Neuronal stem cell (in vitro differentiated cells): ENCODE data around the gene CCDC80.
"Not testable (repeated sequence)": the region's sequence is repeated elsewhere in the genome, so short reads cannot be mapped to it uniquely, and the experiment has no call there.

Experiments
- DNase-seq: peaks from one replicate; pipeline ENCODE4 v3.0.0-alpha.2; 2013; ENCODE audit warnings: low spot score
- H2AFZ ChIP-seq: one replicate; pipeline ENCODE4 v1.6.1; 2013; ENCODE audit warnings: mild to moderate bottlenecking, low read length, inconsistent platforms
- H2AK5ac ChIP-seq: 2 replicates; pipeline ENCODE4 v1.6.1; 2013; ENCODE audit warnings: low read depth, mild to moderate bottlenecking, inconsistent platforms, low read length, moderate library complexity, mixed read lengths
- H2BK120ac ChIP-seq: 2 replicates; pipeline ENCODE4 v1.6.1; 2013; ENCODE audit warnings: low read depth, mild to moderate bottlenecking, inconsistent platforms, low read length, moderate library complexity, mixed read lengths
- H2BK12ac ChIP-seq: one replicate; pipeline ENCODE4 v1.6.1; 2013; ENCODE audit warnings: low read length, inconsistent platforms
- H2BK15ac ChIP-seq: 2 replicates; pipeline ENCODE4 v1.6.1; 2013; ENCODE audit warnings: mild to moderate bottlenecking, low read length, inconsistent platforms, mixed read lengths
- H2BK5ac ChIP-seq: one replicate; pipeline ENCODE4 v1.6.1; 2013; ENCODE audit warnings: inconsistent platforms, mild to moderate bottlenecking, low read length, moderate library complexity
- H3K14ac ChIP-seq: one replicate; pipeline ENCODE4 v1.6.1; 2013; ENCODE audit warnings: low read length, inconsistent platforms
- H3K18ac ChIP-seq: 2 replicates; pipeline ENCODE4 v1.6.1; 2013; ENCODE audit warnings: low read length, inconsistent platforms
- H3K23ac ChIP-seq: 2 replicates; pipeline ENCODE4 v1.6.1; 2013; ENCODE audit warnings: low read depth, mild to moderate bottlenecking, mixed read lengths, low read length, inconsistent platforms; ENCODE audit not compliant: poor library complexity
- H3K27ac ChIP-seq: replicated peaks from 3 replicates; pipeline ENCODE4 v1.5.1; 2013; ENCODE audit warnings: low read length, inconsistent platforms
- H3K27me3 ChIP-seq, 3 experiments: 2 replicates each; pipeline ENCODE4 v1.6.1; 2013; ENCODE audit warnings: low read length in 3 of 3, mild to moderate bottlenecking in 2 of 3, inconsistent platforms in 1 of 3, low read depth in 1 of 3, mixed read lengths in 1 of 3, moderate library complexity in 1 of 3; ENCODE audit not compliant: control insufficient read depth in 3 of 3, insufficient read depth in 3 of 3
- H3K36me3 ChIP-seq, 2 donors: replicated peaks in 1 of 2; 2 replicates each; pipeline ENCODE4 v1.6.1; 2013; ENCODE audit warnings: low read length in 2 of 2; ENCODE audit not compliant: control insufficient read depth in 2 of 2, insufficient read depth in 2 of 2
- H3K4ac ChIP-seq: 2 replicates; pipeline ENCODE4 v1.6.1; 2013; ENCODE audit warnings: inconsistent platforms, mild to moderate bottlenecking, low read length, moderate library complexity
- H3K4me1 ChIP-seq, 2 donors: 1 replicate in 1 of 2; 2 replicates in 1 of 2; pipeline ENCODE4 v1.6.1; 2013; ENCODE audit warnings: low read length in 2 of 2, low read depth in 1 of 2; ENCODE audit not compliant: control insufficient read depth in 2 of 2, insufficient read depth in 1 of 2
- H3K4me2 ChIP-seq: one replicate; pipeline ENCODE4 v1.6.1; 2013; ENCODE audit warnings: mild to moderate bottlenecking, low read length, inconsistent platforms; ENCODE audit not compliant: insufficient read depth, poor library complexity, severe bottlenecking
- H3K4me3 ChIP-seq, 2 donors: 2 replicates each; pipeline ENCODE4 v1.5.1; 2013; ENCODE audit warnings: low read length in 2 of 2, mild to moderate bottlenecking in 2 of 2, inconsistent platforms in 1 of 2, moderate library complexity in 1 of 2
- H3K79me1 ChIP-seq: one replicate; pipeline ENCODE4 v1.6.1; 2013; ENCODE audit warnings: low read depth, mild to moderate bottlenecking, inconsistent platforms, low read length, moderate library complexity
- H3K9ac ChIP-seq: one replicate; pipeline ENCODE4 v1.6.1; 2013; ENCODE audit warnings: mild to moderate bottlenecking, low read depth, low read length, inconsistent platforms; ENCODE audit not compliant: poor library complexity
- H3K9me3 ChIP-seq, 2 donors: replicated peaks in 1 of 2; 2 replicates each; pipeline versions ENCODE3 to v1.6.1; 2013; ENCODE audit warnings: low read length in 2 of 2, mild to moderate bottlenecking in 2 of 2, inconsistent platforms in 1 of 2, low read depth in 1 of 2, mixed read lengths in 1 of 2, moderate library complexity in 1 of 2; ENCODE audit not compliant: control insufficient read depth in 2 of 2, insufficient read depth in 1 of 2
- H4K8ac ChIP-seq: one replicate; pipeline ENCODE4 v1.6.1; 2013; ENCODE audit warnings: low read depth, mild to moderate bottlenecking, inconsistent platforms, low read length, moderate library complexity
- H4K91ac ChIP-seq: one replicate; pipeline ENCODE4 v1.6.1; 2013; ENCODE audit warnings: low read length, low read depth, mild to moderate bottlenecking, inconsistent platforms; ENCODE audit not compliant: poor library complexity
- WGBS, 2 donors: extraction: QIAGEN DNeasy Blood & Tissue Kit; methylation state at CpG; one replicate each; pipeline ENCODE4 v1.1.7; 2013; ENCODE audit warnings: missing lambda C conversion rate in 2 of 2, mixed read lengths in 1 of 2; ENCODE audit not compliant: insufficient read length in 2 of 2, insufficient replicate concordance in 1 of 2; ENCODE audit errors: extremely low coverage in 2 of 2; 5-methylcytosine and 5-hydroxymethylcytosine counted together

CCDC80 gene

GRCh38 chr3:112671930-112672715 lies 31.2 kb upstream of the CCDC80 start:
- no CpG with 5 or more reads among the region's 4 CpGs for WGBS, 2 donors
- Histone ChIP-seq H3K4me2 (no peak overlapping the region), H2BK120ac (no peak overlapping the region), H2BK15ac (no peak overlapping the region), H3K4me3 (no peak overlapping the region), H2BK5ac (no peak overlapping the region), H3K4ac (no peak overlapping the region), H3K14ac (no peak overlapping the region), H2AFZ (no peak overlapping the region), H3K4me1 (peaks cover 3 to 5% of the 10 kb centered on the region in 2 donors), H2BK12ac (no peak overlapping the region), H3K9ac (no peak overlapping the region), H3K27me3 (no peaks in the 10 kb centered on the region), H3K27ac (no peak overlapping the region), H3K23ac (no peak overlapping the region), H2AK5ac (no peak overlapping the region), H3K9me3 (no peaks in the 10 kb centered on the region), H4K91ac (no peak overlapping the region), H4K8ac (no peak overlapping the region), H3K36me3 (no peaks in the 10 kb centered on the region), H3K18ac (no peak overlapping the region), H3K79me1 (no peaks in the 10 kb centered on the region)
- no peak for DNase-seq

GRCh38 chr3:112670824-112671223 lies 29.9 kb upstream of the CCDC80 start:
- Histone ChIP-seq H3K4me2 (no peak overlapping the region), H2AK5ac (no peak overlapping the region), H3K9ac (no peak overlapping the region), H2AFZ (no peak overlapping the region), H3K14ac (no peak overlapping the region), H3K36me3 (no peaks in the 10 kb centered on the region), H2BK12ac (no peak overlapping the region), H3K4me1 (peaks cover 0 to 2% of the 10 kb centered on the region in 2 donors), H4K8ac (no peak overlapping the region), H3K18ac (no peak overlapping the region), H2BK120ac (no peak overlapping the region), H2BK15ac (no peak overlapping the region), H3K27ac (no peak overlapping the region), H4K91ac (no peak overlapping the region), H3K23ac (no peak overlapping the region), H3K4ac (no peak overlapping the region), H3K27me3 (no peaks in the 10 kb centered on the region), H3K79me1 (no peaks in the 10 kb centered on the region), H3K9me3 (no peaks in the 10 kb centered on the region), H2BK5ac (no peak overlapping the region), H3K4me3 (no peak overlapping the region)
- WGBS, 2 donors = no CpG with 5 or more reads among the region's 7 CpGs
- no peak for DNase-seq

GRCh38 chr3:112667599-112667998 lies 26.7 kb upstream of the CCDC80 start:
- H2BK120ac ChIP-seq = no peak overlapping the region
- H3K4me2 ChIP-seq = no peak overlapping the region
- no peaks in the 10 kb centered on the region for H3K36me3 ChIP-seq
- H2AFZ ChIP-seq = no peak overlapping the region
- no peak overlapping the region for H3K9ac ChIP-seq
- H3K9me3 ChIP-seq = no peaks in the 10 kb centered on the region
- no peak overlapping the region for H2AK5ac ChIP-seq
- no peak overlapping the region for H3K14ac ChIP-seq
- H3K4me1 ChIP-seq = no peaks in the 10 kb centered on the region
- no peak overlapping the region for H4K91ac ChIP-seq
- DNase-seq = no peak
- H3K18ac ChIP-seq = no peak overlapping the region
- H2BK5ac ChIP-seq = no peak overlapping the region
- H4K8ac ChIP-seq = no peak overlapping the region
- no peak overlapping the region for H2BK12ac ChIP-seq
- no peak overlapping the region for H3K4ac ChIP-seq
- no peak overlapping the region for H3K27ac ChIP-seq
- no CpG with 5 or more reads among the region's 4 CpGs for WGBS, 2 donors
- H3K4me3 ChIP-seq = no peak overlapping the region
- no peak overlapping the region for H2BK15ac ChIP-seq
- no peak overlapping the region for H3K23ac ChIP-seq
- no peaks in the 10 kb centered on the region for H3K79me1 ChIP-seq
- no peaks in the 10 kb centered on the region for H3K27me3 ChIP-seq

GRCh38 chr3:112665009-112665408 lies 24.1 kb upstream of the CCDC80 start:
- H3K4ac ChIP-seq, H2AFZ ChIP-seq, H3K9me3 ChIP-seq, H4K8ac ChIP-seq, H3K23ac ChIP-seq, H2AK5ac ChIP-seq, H2BK12ac ChIP-seq, H3K27me3 ChIP-seq, H3K4me2 ChIP-seq, H3K36me3 ChIP-seq, H2BK5ac ChIP-seq, H3K79me1 ChIP-seq, H3K9ac ChIP-seq, H3K4me1 ChIP-seq, H2BK120ac ChIP-seq, H3K27ac ChIP-seq, H3K18ac ChIP-seq, H2BK15ac ChIP-seq, H4K91ac ChIP-seq, DNase-seq, H3K4me3 ChIP-seq, H3K14ac ChIP-seq: not testable (repeated sequence)
- no CpG with 5 or more reads among the region's 9 CpGs for WGBS, 2 donors
